RPMI8226 (cell line): ENCODE data around the gene SLC7A1.
A peak's percentile ranks its signal among the peaks of the same experiment; 100 is the strongest.

ENCODE experiments used
- DNase-seq: peaks from one replicate; pipeline ENCODE4 v3.0.0-alpha.2; 2015

SLC7A1 gene

GRCh38 chr13:29483623-29484022 is 111.9 kb downstream of the SLC7A1 start:
- no peak for DNase-seq

GRCh38 chr13:29483211-29483610 is 112.3 kb downstream of the SLC7A1 start:
- DNase-seq, result no peak

- no peak for DNase-seq
Measured at GRCh38 chr13:29482504-29482903, 113.0 kb downstream of the SLC7A1 start.

GRCh38 chr13:29481603-29482002 is 113.9 kb downstream of the SLC7A1 start:
- no peak for DNase-seq

GRCh38 chr13:29480893-29481525 is 114.5 kb downstream of the SLC7A1 start:
- DNase-seq, result no peak

GRCh38 chr13:29479716-29480492 is 115.6 kb downstream of the SLC7A1 start:
- no peak for DNase-seq

GRCh38 chr13:29476046-29476445 is 119.4 kb downstream of the SLC7A1 start:
- no peak for DNase-seq

- no peak for DNase-seq
Measured at GRCh38 chr13:29474991-29475390, 120.5 kb downstream of the SLC7A1 start.

- no peak for DNase-seq
Measured at GRCh38 chr13:29473166-29473565, 122.3 kb downstream of the SLC7A1 start.

GRCh38 chr13:29472332-29472961 is 123.0 kb downstream of the SLC7A1 start:
- DNase-seq, result peak; percentile 62

- DNase-seq, result no peak
Measured at GRCh38 chr13:29471551-29471950, 123.9 kb downstream of the SLC7A1 start.

- DNase-seq, result no peak
Measured at GRCh38 chr13:29465741-29466293, 129.7 kb downstream of the SLC7A1 start.

GRCh38 chr13:29464105-29464679 is 131.3 kb downstream of the SLC7A1 start:
- no peak for DNase-seq

- no peak for DNase-seq
Measured at GRCh38 chr13:29459813-29460355, 135.6 kb downstream of the SLC7A1 start.
